Activated gamma-delta T cell treated with anti-CD3 and anti-CD28 coated beads, Interleukin-2, amount 50 U/mL, for 16 hours (primary cell): ENCODE measurements around the gene DECR2.
"Not testable (repeated sequence)": the region's sequence is repeated elsewhere in the genome, so short reads cannot be mapped to it uniquely, and the experiment has no call there.

Experiments
- DNase-seq: peaks from one replicate; pipeline ENCODE4 v3.0.0-alpha.2; 2020; ENCODE audit warnings: low read depth

The DECR2 gene

GRCh38 chr16:401468-402348, at the start of gene DECR2:
Gene DECR2, plus strand, starts transcription at chr16:401885. Its CDS starts 79 bp downstream, at chr16:401964.
- DNase-seq: peak; percentile 99

- DNase-seq: peak; percentile 100
These were observed 48.9 kb upstream of the DECR2 start, which contains the start of gene AXIN1 for GRCh38 chr16:352547-353403. Gene AXIN1, minus strand, starts transcription at chr16:352723. Its CDS starts 5,698 bp downstream, at chr16:347025.

GRCh38 chr16:353404-354290, 48.0 kb upstream of the DECR2 start:
- DNase-seq: no peak

- no peak for DNase-seq
These were observed 47.3 kb upstream of the DECR2 start for GRCh38 chr16:354291-354881.

GRCh38 chr16:354971-355461, 46.7 kb upstream of the DECR2 start:
- DNase-seq: no peak

- no peak for DNase-seq
These were observed 44.9 kb upstream of the DECR2 start for GRCh38 chr16:356741-357140.

- DNase-seq: no peak
These were observed 42.5 kb upstream of the DECR2 start for GRCh38 chr16:359067-359763.

- DNase-seq: no peak
These were observed 41.6 kb upstream of the DECR2 start for GRCh38 chr16:359871-360697.

GRCh38 chr16:360698-361336, 40.9 kb upstream of the DECR2 start:
- no peak for DNase-seq

GRCh38 chr16:361341-361871, 40.3 kb upstream of the DECR2 start:
- DNase-seq: no peak

GRCh38 chr16:361872-362701, 39.6 kb upstream of the DECR2 start:
- peak; percentile 58 for DNase-seq

GRCh38 chr16:362702-362999, 39.0 kb upstream of the DECR2 start:
- not testable (repeated sequence) for DNase-seq

- DNase-seq: no peak
These were observed 38.4 kb upstream of the DECR2 start for GRCh38 chr16:363110-363765.

- DNase-seq: no peak
These were observed 37.8 kb upstream of the DECR2 start for GRCh38 chr16:363766-364490.

- no peak for DNase-seq
These were observed 36.8 kb upstream of the DECR2 start for GRCh38 chr16:364595-365491.

- DNase-seq: no peak
These were observed 35.2 kb upstream of the DECR2 start for GRCh38 chr16:366476-366875.
